HG03108 (cell line): ENCODE measurements around the gene TEX101.
A peak's percentile ranks its signal among the peaks of the same experiment; 100 is the strongest.

Source experiments
- ATAC-seq: cut with Tn5 transposase; IDR thresholded peaks from one replicate; pipeline ENCODE4 v1.9.1; 2021; ENCODE audit warnings: moderate library complexity; ENCODE audit not compliant: unreplicated experiment

TEX101 gene

DNA sequence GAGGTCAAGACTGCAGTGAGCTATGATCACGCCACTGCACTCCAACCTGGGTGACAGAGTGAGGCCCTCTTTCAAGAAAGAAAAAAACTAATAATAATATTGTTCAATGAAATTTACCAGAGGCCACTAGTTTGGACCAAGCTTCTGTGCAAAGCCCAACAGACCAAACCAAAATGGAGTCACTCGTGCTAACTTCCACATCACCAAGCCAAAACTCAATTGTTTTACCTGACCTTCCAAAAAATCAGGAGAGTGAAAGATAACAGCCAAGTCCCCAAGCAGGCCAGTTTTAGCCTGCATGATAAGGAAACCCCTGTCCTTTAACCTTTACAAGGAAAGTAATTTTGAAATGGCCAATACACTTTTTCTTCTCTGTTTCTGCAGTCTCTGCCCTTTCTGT lies 30.7 kb downstream of the TEX101 start:
- no peak for ATAC-seq

DNA sequence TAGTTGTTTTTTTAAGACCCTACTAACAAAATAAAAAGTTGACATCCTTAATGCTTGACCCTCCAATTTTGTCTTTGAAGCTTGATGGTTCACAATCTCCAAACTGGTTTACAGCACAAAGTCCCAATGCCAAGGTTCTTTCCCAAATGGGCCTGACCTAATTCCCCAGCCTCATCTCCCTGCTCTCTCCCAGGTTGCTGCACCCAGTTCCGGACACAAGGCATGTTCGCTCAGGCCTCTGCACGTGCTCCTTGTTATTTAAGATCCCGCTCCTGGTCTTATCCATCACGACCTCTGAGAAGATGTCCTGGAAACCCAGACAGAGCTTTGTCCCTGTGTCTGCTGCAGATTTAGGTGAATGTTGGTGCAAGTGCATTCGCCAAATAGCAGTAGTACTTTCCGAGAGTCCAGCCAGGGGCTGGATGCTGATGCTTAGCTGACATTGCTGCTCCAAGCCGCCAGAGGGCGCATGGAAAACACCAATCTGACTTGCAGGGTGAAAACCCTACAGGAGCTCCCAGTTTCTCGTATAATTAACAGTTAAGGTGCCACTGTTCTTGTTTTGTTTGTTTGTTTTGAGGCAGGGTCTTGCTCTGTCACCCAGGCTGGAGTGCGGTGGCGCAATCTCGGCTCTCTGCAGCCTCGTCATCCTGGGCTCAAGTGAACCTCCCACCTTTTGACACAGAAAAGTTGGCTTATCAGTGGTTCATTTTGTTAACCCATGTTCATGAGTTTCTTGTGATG lies 32.2 kb downstream of the TEX101 start:
- no peak for ATAC-seq

- ATAC-seq = no peak
Measured at GRCh38 chr19:43447655-43448054, 33.0 kb downstream of the TEX101 start.

- ATAC-seq = no peak
Measured at GRCh38 chr19:43450545-43450997, 35.9 kb downstream of the TEX101 start.

GRCh38 chr19:43452582-43452981 lies 37.9 kb downstream of the TEX101 start:
- ATAC-seq = no peak

DNA sequence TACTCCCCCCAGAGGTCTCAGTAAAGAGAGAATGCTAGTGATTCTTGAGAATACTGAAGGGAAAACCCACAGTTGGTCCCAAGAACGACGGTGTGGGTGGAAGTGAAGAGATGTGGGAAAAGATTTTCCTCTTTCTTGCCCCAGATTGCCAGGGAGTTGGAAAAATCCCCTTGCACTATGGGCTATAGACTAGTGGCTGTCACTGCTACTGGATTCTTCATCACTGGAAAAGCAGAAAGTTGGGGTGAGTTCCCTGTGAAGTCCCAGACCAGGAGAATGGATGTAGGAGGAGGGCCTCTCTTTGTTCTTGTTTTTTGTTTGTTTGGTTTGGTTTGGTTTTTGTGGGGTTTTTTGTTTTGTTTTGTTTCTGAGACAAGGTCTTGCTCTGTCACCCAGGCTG lies 39.3 kb downstream of the TEX101 start:
- no peak for ATAC-seq

DNA sequence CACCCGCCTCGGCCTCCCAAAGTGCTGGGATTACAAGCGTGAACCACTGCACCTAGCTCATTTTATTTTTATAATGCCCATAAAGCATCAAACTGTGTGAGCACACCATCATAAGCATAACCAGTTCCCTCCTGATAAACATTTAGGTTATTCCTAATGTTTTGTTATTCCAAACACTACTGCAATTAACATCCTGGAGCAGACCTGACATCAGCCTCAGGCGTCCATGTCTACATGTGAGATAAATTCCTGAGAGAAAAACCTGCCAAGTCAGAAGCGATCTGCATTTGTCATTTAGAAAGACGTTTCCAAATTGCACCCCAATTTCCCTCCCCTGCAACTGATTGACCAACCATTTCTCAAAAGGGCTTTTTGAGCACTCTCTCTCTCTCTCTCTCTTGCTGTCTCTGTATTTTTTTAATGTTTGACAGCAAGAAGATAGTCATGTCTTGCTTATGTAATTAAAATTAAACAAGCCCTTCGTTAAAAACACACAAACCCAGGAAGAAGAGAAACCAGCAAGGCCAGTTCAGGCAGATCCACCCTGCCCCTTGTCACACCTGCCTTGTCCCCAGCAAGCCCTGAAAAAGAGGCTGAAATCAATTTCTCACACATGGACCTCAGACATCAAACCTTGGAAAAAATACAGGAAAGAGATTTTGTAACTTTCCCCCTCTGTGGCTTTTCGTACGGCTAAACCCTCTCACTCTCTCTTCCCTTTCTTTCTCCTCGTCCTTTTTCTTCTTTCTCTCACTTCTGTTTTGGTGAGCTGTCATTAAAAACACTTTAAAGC lies 40.8 kb downstream of the TEX101 start:
- ATAC-seq = no peak

DNA sequence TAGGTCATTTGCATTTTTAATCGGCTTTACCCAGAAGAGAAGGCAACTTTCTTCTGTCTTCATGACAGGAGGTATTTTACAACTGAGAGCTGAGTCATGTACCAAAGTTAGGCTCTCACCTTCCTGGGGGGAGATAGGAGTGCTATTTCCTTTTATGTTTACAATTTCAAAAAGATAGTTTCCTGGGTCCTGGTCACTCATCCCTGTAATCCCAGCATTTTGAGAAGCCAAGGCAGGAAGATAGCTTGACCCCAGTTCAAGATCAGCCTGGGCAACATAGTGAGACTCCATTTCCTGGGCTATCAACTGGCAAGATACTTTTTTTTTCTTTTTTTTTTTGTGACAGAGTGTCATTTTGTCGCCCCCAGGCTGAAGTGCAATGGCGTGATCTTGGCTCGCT lies 43.1 kb downstream of the TEX101 start:
- no peak for ATAC-seq

GRCh38 chr19:43460362-43461016 lies 45.8 kb downstream of the TEX101 start:
- no peak for ATAC-seq

GRCh38 chr19:43461303-43461702 lies 46.6 kb downstream of the TEX101 start:
- ATAC-seq = no peak

GRCh38 chr19:43462383-43462782 lies 47.7 kb downstream of the TEX101 start:
- no peak for ATAC-seq

- no peak for ATAC-seq
Measured at GRCh38 chr19:43462785-43463380, 48.2 kb downstream of the TEX101 start.

DNA sequence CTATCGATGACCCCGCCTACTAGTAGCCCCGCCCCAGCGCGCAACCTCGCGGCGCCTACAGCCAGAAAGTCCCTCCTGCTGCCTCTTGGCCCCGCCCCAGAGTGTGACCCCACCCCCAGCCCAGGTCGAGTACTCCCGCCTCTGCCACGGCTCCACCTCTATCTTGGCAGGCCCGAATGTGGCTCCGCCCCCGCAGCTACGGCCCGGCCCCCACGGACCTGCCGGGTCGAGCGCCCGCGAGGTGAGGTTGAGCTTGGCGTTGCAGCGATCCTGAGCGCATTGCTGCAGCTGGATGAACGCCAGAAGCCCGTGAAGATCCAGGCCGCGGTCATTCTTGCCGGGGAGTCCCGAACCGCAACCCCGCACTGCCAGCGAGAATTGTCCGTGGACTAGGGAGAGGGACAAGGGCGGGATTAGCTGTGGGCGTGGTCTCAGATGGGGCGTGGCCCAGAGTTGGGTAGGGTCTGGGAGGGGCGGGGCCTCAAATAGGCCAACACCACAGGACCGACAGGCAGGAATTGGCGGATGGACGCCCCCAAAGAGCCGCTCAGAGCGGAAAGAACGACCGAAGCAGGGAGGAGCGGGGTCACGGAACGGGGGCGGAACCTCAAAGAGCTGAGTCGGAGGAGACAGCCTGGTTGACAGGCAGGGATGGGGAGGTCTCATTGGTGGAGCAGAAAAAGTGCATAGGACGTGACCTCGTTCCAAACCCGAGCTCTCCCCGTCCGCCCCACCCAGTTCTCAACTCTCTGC lies 48.9 kb downstream of the TEX101 start:
- peak; percentile 79 for ATAC-seq

DNA sequence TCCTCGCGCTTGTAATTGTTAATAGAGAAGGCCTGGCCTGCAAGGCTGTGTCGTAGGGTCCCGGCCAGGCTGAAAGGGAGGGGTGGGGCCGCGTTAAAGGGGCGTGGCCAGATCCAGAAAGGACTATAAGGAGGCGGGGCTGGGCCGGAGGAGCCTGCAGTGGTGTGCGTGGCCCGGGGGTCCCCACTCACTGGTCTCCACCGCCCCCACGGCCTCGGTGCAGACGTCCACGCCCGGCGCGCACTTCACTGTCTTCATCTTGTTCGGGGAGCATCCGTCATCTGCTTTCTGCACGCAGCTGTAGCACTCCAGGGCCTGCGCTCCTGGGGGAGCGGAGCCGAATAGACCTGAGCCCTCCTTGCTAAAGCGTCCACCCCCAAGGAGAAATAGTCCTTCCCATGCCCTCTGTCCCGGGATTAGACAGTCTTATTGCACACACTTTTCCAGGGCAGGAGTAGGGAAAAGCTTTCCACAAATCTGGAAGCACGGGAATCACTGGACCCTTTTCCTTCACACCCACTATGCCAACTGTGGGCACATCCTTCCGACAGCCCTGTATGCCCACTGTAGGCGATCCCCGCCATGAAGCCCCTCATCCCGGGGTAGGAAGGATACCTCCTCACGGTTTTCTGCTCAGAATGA lies 49.6 kb downstream of the TEX101 start:
- ATAC-seq = peak; percentile 29

DNA sequence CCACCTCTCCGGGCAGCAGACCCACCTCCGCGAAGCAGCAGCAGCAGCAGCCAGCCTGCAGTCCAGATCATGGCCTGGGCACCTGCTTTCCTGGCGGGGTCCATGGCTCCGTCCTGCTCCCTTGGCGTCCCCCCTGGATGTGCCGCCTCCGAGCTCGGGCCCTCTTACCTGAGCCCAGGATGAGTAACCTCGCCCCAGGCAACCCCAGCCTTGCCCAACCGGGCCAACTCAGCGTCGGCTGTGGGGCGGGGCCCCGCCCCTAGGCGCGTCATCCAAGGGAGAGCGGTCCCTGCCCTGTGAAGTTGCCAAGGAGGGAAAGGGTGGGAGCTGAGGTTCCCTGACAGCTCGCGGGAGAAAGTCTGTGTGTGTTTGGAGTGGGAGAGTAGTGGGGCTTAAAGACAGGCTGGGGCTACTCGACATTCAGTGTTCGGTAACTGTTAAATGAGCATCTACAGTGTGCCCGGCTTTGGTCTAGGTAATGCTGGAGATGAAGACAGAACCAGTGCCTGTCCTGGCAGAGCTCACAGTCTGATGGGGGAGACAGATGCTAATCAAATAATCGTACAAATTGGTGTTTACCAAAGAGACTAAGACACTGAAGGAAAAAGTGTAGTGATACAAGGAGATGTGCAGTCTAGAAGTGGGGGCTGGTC lies 50.9 kb downstream of the TEX101 start, which contains the start of gene LYPD3:
TSS of gene LYPD3 (minus strand) at position 141 of the 653 bp plus-strand sequence. CDS start at position 104, 37 bp downstream.
- ATAC-seq = no peak

DNA sequence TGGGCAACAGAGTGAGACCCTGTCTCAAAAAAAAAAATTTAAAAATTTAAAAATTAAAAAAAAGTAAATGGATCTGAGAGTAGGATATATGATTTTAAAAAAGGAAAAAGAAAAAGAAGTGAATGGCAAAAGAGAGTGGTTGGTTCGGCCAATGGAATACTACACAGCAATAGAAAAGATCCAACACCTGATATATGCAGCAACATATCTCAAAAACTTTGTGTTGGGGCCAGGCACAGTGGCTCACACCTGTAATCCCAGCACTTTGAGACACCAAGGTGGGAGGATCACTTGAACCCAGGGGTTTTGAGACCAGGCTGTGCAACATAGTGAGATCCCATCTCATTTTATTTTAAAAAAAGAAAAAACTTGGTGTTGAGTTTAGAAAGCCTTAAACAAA lies 52.1 kb downstream of the TEX101 start:
- no peak for ATAC-seq

DNA sequence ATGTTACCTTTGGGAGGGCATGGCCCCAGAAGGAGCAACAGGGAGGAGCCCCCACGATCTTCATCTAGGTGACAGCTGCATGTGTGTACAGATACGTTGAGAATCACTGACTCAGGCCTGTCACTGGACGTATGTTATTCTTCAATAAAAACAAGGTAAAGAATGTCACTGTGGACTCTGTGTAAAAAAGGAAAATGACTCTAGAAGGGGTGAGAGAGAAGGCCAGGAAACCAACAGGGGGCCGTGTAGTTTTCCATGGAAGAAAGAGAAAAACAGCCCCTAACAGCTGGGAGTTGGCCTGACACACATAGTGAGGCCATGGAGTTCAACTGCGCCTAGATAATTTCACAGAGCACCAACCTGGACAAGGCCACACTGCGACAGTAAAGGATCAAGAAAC lies 52.6 kb downstream of the TEX101 start:
- ATAC-seq = no peak

DNA sequence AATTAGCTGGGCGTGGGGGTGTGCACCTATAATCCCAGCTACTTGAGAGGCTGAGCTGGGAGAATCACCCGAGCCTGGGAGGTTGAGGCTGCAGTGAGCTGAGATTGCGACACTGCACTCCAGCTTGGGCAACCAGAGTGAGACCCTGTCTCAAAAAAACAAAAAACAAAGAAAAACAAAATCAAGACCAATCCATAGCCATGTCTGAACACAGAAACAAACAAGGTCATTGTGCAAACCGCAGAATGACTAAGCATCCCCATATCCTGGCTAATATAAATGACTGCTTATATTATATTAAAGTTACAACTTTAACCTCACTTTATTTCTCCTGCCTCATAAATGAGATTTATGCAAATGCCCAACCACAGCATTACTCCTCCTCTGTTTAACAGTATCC lies 53.0 kb downstream of the TEX101 start:
- no peak for ATAC-seq
